Upper lobe of right lung (tissue), 1 donor: Measurements from ENCODE around the gene MRGPRX2. TPM values are rescaled to one million over a fixed set of nuclear protein-coding genes. Genes with fewer than 3 reads are reported as not detected.

ENCODE experiments used
- ATAC-seq: fragments of 200-7000 bp; cut with Tn5 transposase; one replicate; pipeline ENCODE4 v1.9.1; 2020; ENCODE audit warnings: mild to moderate bottlenecking, moderate library complexity
- DNase-seq: peaks from one replicate; pipeline ENCODE4 v3.0.0-alpha.2; 2020
- H3K27ac ChIP-seq: fragments of 200-600 bp; one replicate; pipeline ENCODE4 v1.8.0; 2022
- H3K27me3 ChIP-seq: fragments of 200-600 bp; one replicate; pipeline ENCODE4 v1.8.0; 2022; ENCODE audit warnings: mild to moderate bottlenecking
- H3K36me3 ChIP-seq: fragments of 200-600 bp; one replicate; pipeline ENCODE4 v1.8.0; 2022
- H3K4me1 ChIP-seq: fragments of 200-600 bp; one replicate; pipeline ENCODE4 v1.8.0; 2022
- H3K4me3 ChIP-seq: fragments of 200-600 bp; one replicate; pipeline ENCODE4 v1.8.0; 2022; ENCODE audit warnings: mild to moderate bottlenecking
- H3K9me3 ChIP-seq: fragments of 200-600 bp; one replicate; pipeline ENCODE4 v1.8.0; 2022
- intact Hi-C: fragments of 100-400 bp; cut with DNase I; formaldehyde crosslinking; loops from one replicate; pipeline ENCODE4 v1.11.0; 2022
- total RNA-seq: library from RNA; stranded (reverse); fragmentation: NEBNext Ultra II Directional; extraction: Animal tissue kit (Norgen Biotek cat#: 25700); gene quantifications from one replicate; pipeline ENCODE4 v1.2.1, GENCODE V29; 2021
- TF ChIP-seq, protein P1 (sequence below): fragments of 200-600 bp; IDR thresholded peaks from one replicate; pipeline ENCODE4 v1.8.0; 2022; ENCODE audit warnings: antibody characterized with exemption
- donor health status: DM: no; HTN: yes; CAD: no; lungs with severe emphysema.

Gene MRGPRX2
- total RNA-seq, 1 donor from 2014 or later: not detected

DNA sequence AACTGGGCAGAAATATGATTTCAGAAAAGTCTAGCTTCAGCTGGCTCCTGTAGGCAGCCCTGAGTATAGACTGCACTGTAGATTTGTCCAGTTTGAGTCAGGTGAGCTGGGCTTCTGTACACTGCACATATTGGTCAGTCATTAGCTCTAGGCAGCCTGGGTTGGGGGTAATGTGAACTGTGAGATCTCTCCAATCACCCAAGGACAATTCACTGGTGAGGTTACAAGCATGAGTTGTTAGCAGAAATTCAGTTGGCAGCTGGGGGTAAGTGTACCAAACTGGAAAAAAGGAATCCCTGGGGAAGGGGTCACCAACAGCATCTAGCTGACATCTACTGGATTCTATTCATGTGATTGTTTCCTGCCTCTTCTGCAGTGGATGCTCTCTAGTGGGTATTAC lies 39.7 kb downstream of the MRGPRX2 start:
- peaks cover 13% of the 10 kb centered on the region for H3K27me3 ChIP-seq
- DNase-seq (no peak), ATAC-seq (no peak)
- no peaks in the 10 kb centered on the region for H3K9me3 ChIP-seq
- TF ChIP-seq, protein P1, sequence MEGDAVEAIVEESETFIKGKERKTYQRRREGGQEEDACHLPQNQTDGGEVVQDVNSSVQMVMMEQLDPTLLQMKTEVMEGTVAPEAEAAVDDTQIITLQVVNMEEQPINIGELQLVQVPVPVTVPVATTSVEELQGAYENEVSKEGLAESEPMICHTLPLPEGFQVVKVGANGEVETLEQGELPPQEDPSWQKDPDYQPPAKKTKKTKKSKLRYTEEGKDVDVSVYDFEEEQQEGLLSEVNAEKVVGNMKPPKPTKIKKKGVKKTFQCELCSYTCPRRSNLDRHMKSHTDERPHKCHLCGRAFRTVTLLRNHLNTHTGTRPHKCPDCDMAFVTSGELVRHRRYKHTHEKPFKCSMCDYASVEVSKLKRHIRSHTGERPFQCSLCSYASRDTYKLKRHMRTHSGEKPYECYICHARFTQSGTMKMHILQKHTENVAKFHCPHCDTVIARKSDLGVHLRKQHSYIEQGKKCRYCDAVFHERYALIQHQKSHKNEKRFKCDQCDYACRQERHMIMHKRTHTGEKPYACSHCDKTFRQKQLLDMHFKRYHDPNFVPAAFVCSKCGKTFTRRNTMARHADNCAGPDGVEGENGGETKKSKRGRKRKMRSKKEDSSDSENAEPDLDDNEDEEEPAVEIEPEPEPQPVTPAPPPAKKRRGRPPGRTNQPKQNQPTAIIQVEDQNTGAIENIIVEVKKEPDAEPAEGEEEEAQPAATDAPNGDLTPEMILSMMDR: no peak
- no peaks in the 10 kb centered on the region for H3K36me3 ChIP-seq
- no peaks in the 10 kb centered on the region for H3K4me1 ChIP-seq
- no peak overlapping the region for H3K4me3 ChIP-seq
- intact Hi-C loops: no loop called here
- H3K27ac ChIP-seq: no peak overlapping the region

DNA sequence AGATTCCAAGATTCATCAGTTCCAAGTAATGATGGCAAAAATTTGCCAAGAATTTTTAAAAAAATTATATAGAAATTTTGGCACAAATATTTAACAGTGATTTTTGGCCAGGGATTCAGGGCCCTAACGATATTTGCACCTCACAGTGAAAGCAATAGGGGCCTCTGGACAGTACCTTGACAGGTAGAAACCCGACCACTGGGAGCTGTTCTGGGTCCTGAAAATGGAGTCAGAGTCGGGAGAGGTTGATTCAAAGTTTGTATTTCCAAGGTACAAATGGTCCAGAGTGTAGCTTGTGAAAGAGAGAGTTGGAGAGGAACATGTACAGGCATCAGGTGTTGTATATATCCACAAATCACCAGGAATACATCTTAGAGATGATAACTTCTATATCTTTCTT lies 41.6 kb downstream of the MRGPRX2 start:
- TF ChIP-seq, protein P1: no peak
- H3K4me3 ChIP-seq: no peak overlapping the region
- H3K27ac ChIP-seq: no peak overlapping the region
- H3K27me3 ChIP-seq: peaks cover 4% of the 10 kb centered on the region
- DNase-seq (no peak), ATAC-seq (peak; percentile 23)
- no peaks in the 10 kb centered on the region for H3K9me3 ChIP-seq
- intact Hi-C loops: no loop called here
- no peaks in the 10 kb centered on the region for H3K4me1 ChIP-seq
- no peaks in the 10 kb centered on the region for H3K36me3 ChIP-seq

DNA sequence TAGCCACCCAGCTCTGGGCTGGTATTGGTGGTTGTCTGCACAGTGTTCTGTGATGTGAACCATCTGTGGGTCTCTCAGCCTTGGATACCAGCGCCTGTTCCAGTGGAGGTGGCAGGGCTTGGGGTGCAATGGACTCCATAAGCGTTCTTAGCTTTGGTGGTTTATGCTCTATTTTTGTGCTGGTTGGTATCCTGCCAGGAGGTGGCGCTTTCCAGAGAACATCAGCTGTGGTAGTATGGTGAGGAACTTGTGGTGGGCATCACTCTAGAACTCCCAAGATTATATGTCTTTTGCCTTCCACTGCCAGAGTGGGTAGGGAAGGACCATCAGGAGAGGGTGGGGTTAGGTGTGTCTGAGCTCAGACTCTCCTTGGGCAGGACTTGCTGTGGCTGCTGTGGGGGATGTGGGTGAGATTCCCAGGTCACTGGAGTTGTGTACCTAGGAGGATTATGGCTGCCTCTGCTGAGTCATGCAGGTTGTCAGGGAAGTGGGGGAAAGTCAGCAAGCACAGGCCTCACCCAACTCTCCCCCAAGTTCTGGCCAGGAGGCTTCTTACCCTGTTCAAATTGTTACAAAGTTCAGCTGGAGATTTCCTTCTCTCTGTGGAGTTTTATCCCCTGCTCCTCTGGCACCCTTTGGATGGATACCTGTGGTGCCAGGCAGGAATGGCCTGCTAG lies 47.2 kb downstream of the MRGPRX2 start:
- intact Hi-C loops: no loop called here
- no peak for ATAC-seq

DNA sequence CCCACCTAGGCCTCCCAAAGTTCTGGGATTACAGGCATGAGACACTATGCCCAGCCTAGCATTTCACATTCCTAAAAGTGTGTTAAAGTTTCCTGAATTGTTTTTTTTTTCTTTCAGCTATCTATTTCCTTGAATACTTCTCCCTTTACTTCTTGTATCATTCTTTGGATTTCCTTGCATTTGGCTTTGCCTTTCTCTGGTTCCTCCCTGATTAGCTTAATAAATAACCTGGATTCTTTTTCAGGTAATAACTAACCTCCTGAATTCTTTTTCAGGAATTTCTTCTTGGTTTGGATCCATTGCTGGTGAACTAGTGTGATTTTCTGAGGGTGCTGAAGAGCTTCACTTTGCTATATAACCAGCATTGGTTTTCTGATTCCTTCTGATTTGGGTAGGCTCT lies 47.9 kb downstream of the MRGPRX2 start:
- intact Hi-C loops: no loop called here
- TF ChIP-seq, protein P1: no peak
- H3K4me1 ChIP-seq: no peaks in the 10 kb centered on the region
- no peaks in the 10 kb centered on the region for H3K36me3 ChIP-seq
- H3K27me3 ChIP-seq: no peaks in the 10 kb centered on the region
- no peak for ATAC-seq
- no peak overlapping the region for H3K4me3 ChIP-seq
- no peak for DNase-seq
- H3K9me3 ChIP-seq: no peaks in the 10 kb centered on the region
- H3K27ac ChIP-seq: no peak overlapping the region

More for the DNA sequence above, 47.2 kb downstream of the MRGPRX2 start:
- H3K4me3 ChIP-seq: no peak overlapping the region
- H3K27me3 ChIP-seq: peaks cover 1% of the 10 kb centered on the region
- no peak for DNase-seq
- TF ChIP-seq, protein P1: no peak
- H3K27ac ChIP-seq: no peak overlapping the region
- no peaks in the 10 kb centered on the region for H3K36me3 ChIP-seq
- H3K4me1 ChIP-seq: no peaks in the 10 kb centered on the region
- H3K9me3 ChIP-seq: no peaks in the 10 kb centered on the region

Other genes with a start within 250 kb of the MRGPRX2 start
- not detected for gene MRGPRX1, start 121.3 kb downstream of the MRGPRX2 start, total RNA-seq
- 12.2 TPM for gene ZDHHC13, start 56.5 kb upstream of the MRGPRX2 start, total RNA-seq
- gene CSRP3, start 141.3 kb upstream of the MRGPRX2 start, total RNA-seq: not detected
- gene E2F8, start 180.2 kb upstream of the MRGPRX2 start, total RNA-seq: 0.38 TPM